Common myeloid progenitor, CD34-positive (primary cell): ENCODE measurements around the gene PDILT.

Experiments
- CTCF ChIA-PET: fragments of 350-600 bp; sonication (Branson Sonifier 250); formaldehyde crosslinking; loops from one replicate; lab custom pipeline; 2021; ENCODE audit warnings: antibody characterized with exemption; lab: Charles Lee
- POLR2A ChIA-PET: fragments of 350-600 bp; sonication (Branson Sonifier 250); formaldehyde crosslinking; loops from one replicate; lab custom pipeline; 2021; ENCODE audit warnings: antibody characterized with exemption; lab: Charles Lee
- DNase-seq, 3 donors: peaks; one replicate each; pipeline versions ENCODE4 v3.0.0 to v3.0.0-alpha.2; 2013
- H3K27ac ChIP-seq, 2 experiments: 1 replicate in 1 of 2; 2 replicates in 1 of 2; pipeline ENCODE4 v1.7.0; 2013; ENCODE audit warnings: inconsistent platforms in 2 of 2, low read length in 2 of 2, mild to moderate bottlenecking in 2 of 2, low read depth in 1 of 2, moderate library complexity in 1 of 2; ENCODE audit not compliant: severe bottlenecking in 2 of 2, insufficient read depth in 1 of 2, poor library complexity in 1 of 2
- H3K27me3 ChIP-seq, 5 experiments: replicated peaks in 2 of 5; 1 replicate in 3 of 5; 2 replicates in 2 of 5; pipeline versions ENCODE4 v1.6.1 to v1.7.0; 2013; ENCODE audit warnings: low read length in 4 of 5, mild to moderate bottlenecking in 2 of 5, moderate library complexity in 2 of 5, inconsistent platforms in 1 of 5; ENCODE audit not compliant: insufficient read depth in 5 of 5, control insufficient read depth in 4 of 5
- H3K36me3 ChIP-seq, 4 experiments: 1 replicate in 2 of 4; 2 replicates in 2 of 4; pipeline versions ENCODE4 v1.6.1 to v1.7.0; 2013; ENCODE audit warnings: low read length in 3 of 4, control low read depth in 1 of 4, mild to moderate bottlenecking in 1 of 4; ENCODE audit not compliant: control insufficient read depth in 4 of 4, insufficient read depth in 4 of 4
- H3K4me1 ChIP-seq, 4 experiments: 1 replicate in 3 of 4; 2 replicates in 1 of 4; pipeline versions ENCODE4 v1.6.1 to v1.7.1; 2013; ENCODE audit warnings: low read length in 3 of 4, mild to moderate bottlenecking in 3 of 4, control low read depth in 1 of 4, inconsistent platforms in 1 of 4, moderate library complexity in 1 of 4; ENCODE audit not compliant: control insufficient read depth in 4 of 4, insufficient read depth in 4 of 4; ENCODE audit errors: control extremely low read depth in 1 of 4
- H3K4me3 ChIP-seq, 7 experiments: 1 replicate in 4 of 7; 2 replicates in 3 of 7; pipeline versions ENCODE4 v1.5.1 to v1.7.0; 2013; ENCODE audit warnings: mild to moderate bottlenecking in 7 of 7, low read length in 6 of 7, moderate library complexity in 6 of 7, inconsistent platforms in 2 of 7, low read depth in 2 of 7, control low read depth in 1 of 7; ENCODE audit not compliant: insufficient read depth in 4 of 7, control insufficient read depth in 1 of 7; ENCODE audit errors: extremely low read depth in 1 of 7
- H3K9me3 ChIP-seq, 5 experiments: 1 replicate in 4 of 5; 2 replicates in 1 of 5; pipeline versions ENCODE4 v1.6.1 to v1.7.1; 2013; ENCODE audit warnings: low read length in 4 of 5, mild to moderate bottlenecking in 2 of 5, inconsistent platforms in 1 of 5, low read depth in 1 of 5, moderate library complexity in 1 of 5; ENCODE audit not compliant: control insufficient read depth in 4 of 5, insufficient read depth in 2 of 5; ENCODE audit errors: control extremely low read depth in 1 of 5
- WGBS: methylation state at CpG from one replicate; pipeline ENCODE4 v1.1.5; 2013; ENCODE audit not compliant: insufficient coverage; 5-methylcytosine and 5-hydroxymethylcytosine counted together

Gene PDILT

DNA sequence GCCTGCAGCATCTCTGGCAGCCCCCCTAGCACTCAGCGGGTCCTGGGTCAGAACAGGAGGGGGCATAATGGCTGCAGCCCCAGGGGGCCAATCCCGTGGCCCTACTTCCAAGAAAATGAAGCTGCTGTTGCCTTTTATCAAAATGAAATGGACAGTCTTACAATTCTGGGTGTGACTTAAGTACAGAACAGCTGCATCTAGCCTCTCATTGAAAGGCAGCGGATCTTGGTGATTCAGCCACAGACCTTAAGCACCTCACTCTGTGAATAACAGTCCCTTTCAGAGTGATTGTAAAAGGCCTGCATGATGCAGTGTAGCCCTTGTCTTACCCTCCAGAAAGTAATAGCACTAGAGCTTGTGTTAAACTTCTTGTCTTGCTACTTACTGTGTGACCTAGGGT, 40.5 kb downstream of the PDILT start:
- ChIA-PET POLR2A (interaction anchor here (0.6 kb wide), 1 partner anchor 23 kb away, joined by 4 read pairs; no protein-coding TSS in a partner anchor), CTCF (no interaction called here)
- Histone ChIP-seq H3K9me3 (no peaks in the 10 kb centered on the region), H3K27me3 (peaks cover 0 to 3% (median 0%) of the 10 kb centered on the region in 5 experiments), H3K4me3 (no peak overlapping the region), H3K36me3 (no peaks in the 10 kb centered on the region), H3K4me1 (no peaks in the 10 kb centered on the region), H3K27ac (no peak overlapping the region)
- 100% methylated on average over 2 of the region's 3 CpGs for WGBS
- no peak for DNase-seq

DNA sequence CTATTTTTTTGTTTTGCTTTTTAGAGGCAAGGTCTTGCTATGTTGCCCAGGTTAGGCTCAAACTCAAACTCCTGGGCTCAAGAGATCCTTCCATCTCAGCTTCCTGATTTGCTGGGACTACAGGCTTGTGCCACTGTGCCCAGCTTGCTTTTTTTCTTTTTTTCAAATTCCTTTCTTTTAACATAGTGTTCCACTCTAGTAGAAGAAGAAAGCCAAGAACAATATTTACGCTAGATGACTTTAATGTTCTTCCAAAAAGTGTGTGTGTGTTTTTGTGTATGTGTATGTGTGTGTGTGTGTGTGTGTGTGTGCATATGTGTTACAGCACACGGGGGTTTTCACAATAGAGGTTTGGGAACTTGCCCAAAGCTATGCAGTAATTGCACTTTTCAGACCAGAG, 41.3 kb downstream of the PDILT start:
- Histone ChIP-seq H3K36me3 (no peaks in the 10 kb centered on the region), H3K9me3 (no peaks in the 10 kb centered on the region), H3K4me1 (no peaks in the 10 kb centered on the region), H3K27ac (no peak overlapping the region), H3K27me3 (peaks cover 0 to 3% (median 0%) of the 10 kb centered on the region in 5 experiments), H3K4me3 (no peak overlapping the region)
- no peak for DNase-seq
- no CpG with 5 or more reads among the region's 2 CpGs for WGBS
- POLR2A ChIA-PET = interaction anchor here (0.6 to 0.7 kb wide), 2 partner anchors 24 to 1507 kb away, joined by 4 to 9 read pairs; no protein-coding TSS in a partner anchor
- CTCF ChIA-PET = no interaction called here

DNA sequence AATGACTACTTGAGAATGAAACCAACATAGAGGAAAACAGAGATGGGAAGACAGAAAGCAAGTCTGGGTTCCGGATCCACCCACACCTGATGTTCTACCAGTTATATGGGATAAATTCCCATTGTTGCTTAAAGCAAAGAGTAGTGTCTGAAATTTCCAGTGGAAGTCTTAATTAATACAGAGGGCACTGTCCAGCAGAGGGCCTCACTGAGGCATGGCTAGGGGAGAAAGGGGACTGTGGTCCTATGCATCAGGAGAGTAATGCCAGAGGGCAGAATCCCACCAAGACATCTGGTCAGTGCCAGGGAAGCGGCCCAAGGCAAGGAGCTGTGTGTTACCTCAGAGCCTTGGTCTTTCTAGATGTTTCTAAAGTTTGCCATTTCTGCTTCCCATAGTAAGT, 44.5 kb downstream of the PDILT start:
- peaks cover 0 to 2% (median 0%) of the 10 kb centered on the region in 5 experiments for H3K27me3 ChIP-seq
- CTCF ChIA-PET = interaction anchor here (1.2 kb wide), 1 partner anchor 23 kb away, joined by 3 read pairs; no protein-coding TSS in a partner anchor
- POLR2A ChIA-PET = no interaction called here
- no peaks in the 10 kb centered on the region for H3K36me3 ChIP-seq
- no peak for DNase-seq
- no peak overlapping the region for H3K4me3 ChIP-seq
- 40% methylated on average over 1 of the region's 2 CpGs for WGBS
- no peak overlapping the region for H3K27ac ChIP-seq
- no peaks in the 10 kb centered on the region for H3K9me3 ChIP-seq
- no peaks in the 10 kb centered on the region for H3K4me1 ChIP-seq

DNA sequence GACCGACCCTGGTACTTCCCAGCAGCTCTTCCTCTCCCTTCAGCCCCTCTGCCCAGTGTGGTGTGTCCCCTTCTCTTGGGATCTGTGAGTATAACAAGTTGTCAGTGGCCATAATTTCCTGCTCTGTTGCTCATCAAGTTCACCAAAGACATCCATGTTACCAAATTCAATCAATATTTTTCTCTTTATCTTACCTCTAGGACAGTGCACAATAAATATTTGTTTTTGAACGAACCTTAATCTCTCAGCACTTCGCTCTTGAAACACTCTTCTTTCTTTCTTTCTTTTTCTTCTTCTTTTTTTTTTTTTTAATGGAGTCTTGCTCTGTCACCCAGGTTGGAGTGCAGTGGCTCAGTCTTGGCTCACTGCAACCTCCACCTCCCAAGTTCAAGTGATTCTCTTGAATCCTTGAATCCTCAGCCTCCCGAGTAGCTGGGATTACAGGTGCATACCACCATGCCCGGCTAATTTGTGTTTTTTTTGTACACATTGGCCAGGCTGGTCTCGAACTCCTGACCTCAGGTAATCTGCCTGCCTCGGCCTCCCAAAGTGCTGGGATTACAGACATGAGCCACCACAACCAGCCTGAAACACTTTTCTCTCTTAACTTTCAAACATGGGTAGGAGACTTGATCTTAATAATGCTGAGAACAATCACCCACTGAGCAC, 49.3 kb downstream of the PDILT start:
- peaks cover 0 to 14% (median 4%) of the 10 kb centered on the region in 5 experiments for H3K27me3 ChIP-seq
- POLR2A ChIA-PET = no interaction called here
- WGBS = 87% methylated on average over 6 of the region's 7 CpGs
- CTCF ChIA-PET = no interaction called here
- H3K4me3 ChIP-seq = no peak overlapping the region
- H3K27ac ChIP-seq = no peak overlapping the region
- H3K4me1 ChIP-seq = no peaks in the 10 kb centered on the region
- H3K9me3 ChIP-seq = no peaks in the 10 kb centered on the region
- no peak for DNase-seq
- no peaks in the 10 kb centered on the region for H3K36me3 ChIP-seq

DNA sequence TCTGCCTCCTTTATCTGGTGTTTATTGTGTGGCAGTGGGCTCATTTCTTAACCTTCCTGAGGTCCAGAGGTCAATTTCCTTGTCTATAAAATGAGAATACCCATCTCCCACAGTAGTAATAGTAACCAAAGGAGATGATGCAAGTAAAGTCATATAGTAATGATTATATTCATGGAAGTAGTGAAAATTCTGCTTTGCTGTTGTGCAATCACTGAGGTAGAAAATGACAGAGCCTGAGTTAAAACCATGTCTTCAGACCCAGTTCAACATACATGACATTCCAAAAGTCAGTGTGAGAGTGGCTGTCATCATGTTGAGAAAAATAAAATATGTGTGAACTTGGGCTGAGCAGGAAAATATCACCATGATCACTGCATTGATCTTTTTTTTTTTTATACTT, 51.2 kb downstream of the PDILT start:
- Histone ChIP-seq H3K9me3 (no peaks in the 10 kb centered on the region), H3K36me3 (no peaks in the 10 kb centered on the region), H3K4me3 (no peak overlapping the region), H3K27me3 (peaks cover 0 to 31% (median 9%) of the 10 kb centered on the region in 5 experiments), H3K4me1 (no peaks in the 10 kb centered on the region), H3K27ac (no peak overlapping the region)
- ChIA-PET CTCF (no interaction called here), POLR2A (no interaction called here)
- DNase-seq = no peak

DNA sequence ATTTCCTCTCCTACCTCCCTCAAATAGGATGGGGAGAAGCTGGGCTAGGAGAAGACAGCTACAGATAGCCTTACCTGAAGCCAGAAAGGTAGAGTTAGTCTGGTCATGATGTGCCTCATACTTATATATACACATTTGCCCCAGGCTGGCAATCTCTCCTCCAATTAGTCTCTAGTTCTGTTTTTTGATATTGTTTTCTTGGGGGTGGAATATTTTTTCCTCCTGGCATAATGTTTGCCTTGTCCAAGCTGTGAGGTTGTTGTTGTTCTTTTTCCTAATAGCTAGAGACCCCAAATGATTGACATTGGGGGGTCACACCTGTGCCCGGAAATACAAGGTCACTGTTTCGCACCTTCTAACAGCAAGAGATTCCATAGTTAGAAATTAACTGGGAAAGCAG, 51.9 kb downstream of the PDILT start, which contains the start of gene UMOD:
Gene UMOD (minus strand): TSS at position 101 of the 400 bp plus-strand sequence. CDS start 1,978 bp downstream, outside the sequence.
- Histone ChIP-seq H3K36me3 (no peaks in the 10 kb centered on the region), H3K4me3 (no peak within 1 kb of the TSS), H3K27me3 (peaks cover 0 to 39% (median 9%) of the 10 kb centered on the region in 5 experiments), H3K4me1 (no peaks in the 10 kb centered on the region), H3K9me3 (no peaks in the 10 kb centered on the region), H3K27ac (no peak within 1 kb of the TSS)
- no peak for DNase-seq
- 91% methylated on average over 2 of the region's 2 CpGs for WGBS
- ChIA-PET POLR2A (no interaction called here), CTCF (no interaction called here)

- H3K9me3 ChIP-seq = no peaks in the 10 kb centered on the region
- ChIA-PET CTCF (no interaction called here), POLR2A (no interaction called here)
- no peak overlapping the region for H3K27ac ChIP-seq
- H3K36me3 ChIP-seq = no peaks in the 10 kb centered on the region
- H3K27me3 ChIP-seq = peaks cover 0 to 41% (median 7%) of the 10 kb centered on the region in 5 experiments
- H3K4me1 ChIP-seq = no peaks in the 10 kb centered on the region
- 92% methylated on average over 2 of the region's 6 CpGs for WGBS
- H3K4me3 ChIP-seq = no peak overlapping the region
- no peak for DNase-seq
Observed at GRCh38 chr16:20349615-20350014, 54.9 kb downstream of the PDILT start.
